SK-N-MC (cell line): ENCODE results near the gene LRRC4C.

Experiments
- EZH2 ChIP-seq: fragments of 200-600 bp; sonication (generic); IDR thresholded peaks from one replicate; pipeline ENCODE4 v1.6.1; 2017; ENCODE audit warnings: antibody characterized with exemption
- FOXP2 ChIP-seq: optimal IDR thresholded peaks from 2 replicates; pipeline ENCODE3; 2011; ENCODE audit warnings: mild to moderate bottlenecking, moderate library complexity; ENCODE audit not compliant: insufficient read depth; ENCODE audit errors: extremely low read length, control extremely low read depth
- POLR2AphosphoS5 ChIP-seq: IDR thresholded peaks from 2 replicates; pipeline ENCODE4 v1.6.1; 2012; ENCODE audit warnings: mild to moderate bottlenecking, low read depth, low read length, borderline replicate concordance

DNA sequence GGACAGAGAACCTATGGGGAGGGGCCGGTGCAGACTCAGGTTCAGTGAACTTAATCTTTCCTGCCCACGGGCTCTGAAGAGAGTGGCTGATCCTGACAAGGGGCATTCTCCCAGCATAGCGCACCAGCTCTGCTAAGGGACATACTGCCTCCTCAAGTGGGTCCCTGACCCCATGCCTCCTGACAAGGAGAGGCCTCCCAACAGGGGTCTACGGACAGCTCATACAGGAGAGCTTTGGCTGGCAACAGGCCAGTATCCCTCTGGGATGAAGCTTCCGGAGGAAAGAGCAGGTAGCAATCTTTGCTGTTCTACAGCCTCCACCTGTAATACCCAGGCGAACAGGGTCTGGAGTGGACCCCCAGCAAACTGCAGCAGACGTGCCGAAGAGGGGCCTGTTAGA is 394.0 kb downstream of the LRRC4C start:
- no peak for TF ChIP-seq EZH2
- no peak for TF ChIP-seq POLR2AphosphoS5
- no peak for TF ChIP-seq FOXP2
